DOHH2 (cell line): ENCODE results near the gene ANTXR1.

Experiments used
- H3F3A ChIP-seq: fragments of 200-600 bp; sonication (generic), shearing (Covaris generic); 2 replicates; pipeline ENCODE4 v1.6.0; 2016; ENCODE audit warnings: antibody characterized with exemption, mild to moderate bottlenecking; ENCODE audit not compliant: control insufficient read depth, insufficient read depth
- H3K27ac ChIP-seq: fragments of 200-600 bp; sonication (generic); 2 replicates; pipeline ENCODE4 v1.5.1; 2014; ENCODE audit warnings: low read depth, mild to moderate bottlenecking, low read length, moderate library complexity
- H3K27me3 ChIP-seq: fragments of 200-600 bp; sonication (generic); 2 replicates; pipeline ENCODE4 v1.6.1; 2014; ENCODE audit warnings: mild to moderate bottlenecking, low read length, mixed read lengths; ENCODE audit not compliant: control insufficient read depth
- H3K36me3 ChIP-seq: fragments of 200-600 bp; sonication (generic); 2 replicates; pipeline ENCODE4 v1.6.1; 2014; ENCODE audit warnings: mild to moderate bottlenecking, low read length, moderate library complexity, mixed read lengths; ENCODE audit not compliant: control insufficient read depth
- H3K4me1 ChIP-seq: fragments of 200-600 bp; sonication (generic); 2 replicates; pipeline ENCODE4 v1.6.1; 2014; ENCODE audit warnings: mild to moderate bottlenecking, low read length, mixed read lengths; ENCODE audit not compliant: control insufficient read depth
- H3K4me2 ChIP-seq: fragments of 200-600 bp; sonication (generic); 2 replicates; pipeline ENCODE4 v1.6.0; 2014; ENCODE audit warnings: mild to moderate bottlenecking, low read length, moderate library complexity
- H3K4me3 ChIP-seq: fragments of 200-600 bp; sonication (generic); 2 replicates; pipeline ENCODE4 v1.5.1; 2014; ENCODE audit warnings: mild to moderate bottlenecking, low read length, mixed read lengths
- H3K79me2 ChIP-seq: fragments of 200-600 bp; sonication (generic); 2 replicates; pipeline ENCODE4 v1.6.1; 2014; ENCODE audit warnings: mild to moderate bottlenecking, low read length, mixed read lengths; ENCODE audit not compliant: control insufficient read depth
- H3K9me2 ChIP-seq: fragments of 200-600 bp; sonication (generic); replicated peaks from 2 replicates; pipeline ENCODE4 v1.6.1; 2014; ENCODE audit warnings: mild to moderate bottlenecking, low read length, mixed read lengths; ENCODE audit not compliant: control insufficient read depth
- H3K9me3 ChIP-seq: fragments of 200-600 bp; sonication (generic); 2 replicates; pipeline ENCODE4 v1.6.1; 2014; ENCODE audit warnings: antibody characterized with exemption, low read length, mixed read lengths; ENCODE audit not compliant: control insufficient read depth, insufficient read depth
- H4K20me1 ChIP-seq: fragments of 200-600 bp; sonication (generic); 2 replicates; pipeline ENCODE4 v1.6.0; 2014; ENCODE audit warnings: low read depth, mild to moderate bottlenecking, antibody characterized with exemption, low read length, moderate library complexity; ENCODE audit not compliant: control insufficient read depth, insufficient read depth
- EZH2phosphoT487 ChIP-seq: fragments of 200-600 bp; sonication (generic); IDR thresholded peaks from 2 replicates; pipeline ENCODE4 v1.6.1; 2017; ENCODE audit warnings: borderline replicate concordance, mild to moderate bottlenecking, antibody characterized with exemption, low read length, moderate library complexity, mixed read lengths
- TF ChIP-seq, protein P1 (sequence below): fragments of 200-600 bp; sonication (generic); IDR thresholded peaks from one replicate; pipeline ENCODE4 v1.5.1; 2014; ENCODE audit warnings: antibody characterized with exemption, mild to moderate bottlenecking, low read depth, low read length; ENCODE audit not compliant: poor library complexity, severe bottlenecking

Gene ANTXR1

DNA sequence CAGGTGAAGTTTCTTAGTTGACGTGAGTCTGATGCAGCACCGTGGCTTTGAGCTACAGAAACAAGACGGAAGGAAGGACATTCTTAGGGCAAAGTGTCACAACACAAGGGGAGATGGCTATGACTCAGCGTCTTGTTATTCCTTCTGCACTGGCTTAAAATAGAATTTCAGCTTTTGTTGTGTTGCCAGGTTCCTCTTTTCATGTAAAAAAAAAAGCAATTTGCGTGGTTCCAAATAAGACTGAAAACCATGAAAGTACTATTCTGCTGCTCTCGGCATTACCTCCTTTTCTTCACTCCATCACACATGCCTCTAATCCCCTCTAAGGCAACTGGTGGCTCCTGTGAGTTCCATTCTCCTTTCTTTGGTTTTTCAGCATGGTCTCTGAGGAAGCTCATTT lies 150.1 kb downstream of the ANTXR1 start:
- H3F3A ChIP-seq = no peaks in the 10 kb centered on the region
- H3K27me3 ChIP-seq = 0 out of 2 replicates have a peak, but pooled peaks cover 6% of the 10 kb centered on the region
- H3K9me3 ChIP-seq = no peaks in the 10 kb centered on the region
- H3K4me2 ChIP-seq = no peak overlapping the region
- no peak overlapping the region for H3K27ac ChIP-seq
- H3K4me3 ChIP-seq = no peak overlapping the region
- H4K20me1 ChIP-seq = no peaks in the 10 kb centered on the region
- H3K9me2 ChIP-seq = no peaks in the 10 kb centered on the region
- no peaks in the 10 kb centered on the region for H3K36me3 ChIP-seq
- no peak for TF ChIP-seq EZH2phosphoT487
- TF ChIP-seq, protein P1, sequence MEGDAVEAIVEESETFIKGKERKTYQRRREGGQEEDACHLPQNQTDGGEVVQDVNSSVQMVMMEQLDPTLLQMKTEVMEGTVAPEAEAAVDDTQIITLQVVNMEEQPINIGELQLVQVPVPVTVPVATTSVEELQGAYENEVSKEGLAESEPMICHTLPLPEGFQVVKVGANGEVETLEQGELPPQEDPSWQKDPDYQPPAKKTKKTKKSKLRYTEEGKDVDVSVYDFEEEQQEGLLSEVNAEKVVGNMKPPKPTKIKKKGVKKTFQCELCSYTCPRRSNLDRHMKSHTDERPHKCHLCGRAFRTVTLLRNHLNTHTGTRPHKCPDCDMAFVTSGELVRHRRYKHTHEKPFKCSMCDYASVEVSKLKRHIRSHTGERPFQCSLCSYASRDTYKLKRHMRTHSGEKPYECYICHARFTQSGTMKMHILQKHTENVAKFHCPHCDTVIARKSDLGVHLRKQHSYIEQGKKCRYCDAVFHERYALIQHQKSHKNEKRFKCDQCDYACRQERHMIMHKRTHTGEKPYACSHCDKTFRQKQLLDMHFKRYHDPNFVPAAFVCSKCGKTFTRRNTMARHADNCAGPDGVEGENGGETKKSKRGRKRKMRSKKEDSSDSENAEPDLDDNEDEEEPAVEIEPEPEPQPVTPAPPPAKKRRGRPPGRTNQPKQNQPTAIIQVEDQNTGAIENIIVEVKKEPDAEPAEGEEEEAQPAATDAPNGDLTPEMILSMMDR = no peak
- no peaks in the 10 kb centered on the region for H3K4me1 ChIP-seq
- H3K79me2 ChIP-seq = no peaks in the 10 kb centered on the region

DNA sequence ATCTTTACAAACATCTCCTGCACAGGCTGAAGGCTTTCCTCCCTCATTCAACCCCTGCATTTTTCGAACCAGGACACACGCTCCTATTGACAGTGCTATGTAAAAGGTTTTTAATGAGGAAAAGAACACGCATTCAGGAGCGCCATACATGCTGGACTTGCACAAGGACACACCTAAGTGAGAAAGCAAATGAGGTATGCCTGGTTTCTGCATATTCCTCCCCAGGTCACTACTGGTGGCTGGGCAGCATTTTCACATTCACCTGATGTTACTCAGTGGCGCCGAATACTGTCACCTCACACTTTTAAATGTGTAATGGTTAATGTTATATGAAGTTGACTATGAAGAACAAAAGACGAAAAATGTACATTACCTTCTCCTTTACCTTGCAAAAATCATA lies 150.6 kb downstream of the ANTXR1 start:
- no peaks in the 10 kb centered on the region for H4K20me1 ChIP-seq
- H3K4me1 ChIP-seq = no peaks in the 10 kb centered on the region
- no peak overlapping the region for H3K4me2 ChIP-seq
- H3F3A ChIP-seq = no peaks in the 10 kb centered on the region
- H3K27me3 ChIP-seq = 0 out of 2 replicates have a peak, but pooled peaks cover 6% of the 10 kb centered on the region
- H3K4me3 ChIP-seq = no peak overlapping the region
- H3K36me3 ChIP-seq = no peaks in the 10 kb centered on the region
- no peaks in the 10 kb centered on the region for H3K9me3 ChIP-seq
- H3K9me2 ChIP-seq = no peaks in the 10 kb centered on the region
- no peaks in the 10 kb centered on the region for H3K79me2 ChIP-seq
- no peak for TF ChIP-seq EZH2phosphoT487
- TF ChIP-seq, protein P1 = no peak
- H3K27ac ChIP-seq = no peak overlapping the region

DNA sequence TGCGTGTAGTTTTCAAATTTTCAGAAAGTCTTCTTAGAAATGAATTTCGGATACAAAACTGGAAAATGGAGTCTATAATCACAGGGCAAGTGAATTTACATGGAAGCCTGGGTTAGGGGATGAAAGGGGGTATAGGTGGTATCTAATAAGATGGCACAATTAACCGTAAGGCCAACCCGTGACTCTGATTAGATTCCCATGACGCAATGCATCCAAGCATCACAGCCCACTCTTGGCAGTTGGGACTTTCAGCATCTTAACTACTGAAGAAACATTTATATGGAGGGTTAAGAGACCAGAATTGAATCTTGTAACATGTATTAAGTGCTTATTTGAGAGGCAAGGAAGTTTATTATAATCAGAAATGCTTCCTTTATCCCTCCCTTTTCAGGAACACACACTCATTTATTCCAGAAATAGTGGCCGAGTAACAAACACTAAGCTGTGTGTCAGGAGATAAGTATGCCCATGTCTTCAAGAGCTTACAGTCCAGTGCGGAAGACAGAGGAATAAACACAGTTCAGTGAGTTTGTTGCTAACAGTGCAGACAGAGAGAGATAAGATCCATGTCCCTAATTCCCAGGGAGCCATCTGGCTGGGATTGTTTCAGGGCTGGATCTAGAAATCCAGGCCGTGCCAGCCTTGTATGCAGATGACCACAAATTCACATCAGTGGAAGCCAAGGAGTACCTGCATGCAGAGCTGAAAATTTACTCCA lies 151.2 kb downstream of the ANTXR1 start:
- Histone ChIP-seq H3K79me2 (no peaks in the 10 kb centered on the region), H3K9me2 (no peaks in the 10 kb centered on the region), H3K9me3 (no peaks in the 10 kb centered on the region), H3K27me3 (0 out of 2 replicates have a peak, but pooled peaks cover 6% of the 10 kb centered on the region), H4K20me1 (no peaks in the 10 kb centered on the region), H3K27ac (no peak overlapping the region), H3K4me1 (no peaks in the 10 kb centered on the region), H3K4me2 (no peak overlapping the region), H3K36me3 (no peaks in the 10 kb centered on the region), H3F3A (no peaks in the 10 kb centered on the region), H3K4me3 (no peak overlapping the region)
- TF ChIP-seq EZH2phosphoT487 = no peak
- TF ChIP-seq, protein P1 = no peak
